Omental fat pad (tissue), 4 donors: ENCODE results near the gene PIGH. TPM values are rescaled to one million over a fixed set of nuclear protein-coding genes. Genes with fewer than 3 reads are reported as not detected.
"Not testable (repeated sequence)": the region's sequence is repeated elsewhere in the genome, so short reads cannot be mapped to it uniquely, and the experiment has no call there.

Experiments
- ATAC-seq: fragments of 150-250 bp; one replicate; pipeline ENCODE4 v1.9.1; 2016; ENCODE audit warnings: mild to moderate bottlenecking, moderate library complexity; ENCODE audit not compliant: low FRiP score
- DNase-seq: peaks from one replicate; pipeline ENCODE4 v3.0.0-alpha.2; 2019; ENCODE audit warnings: low spot score
- total RNA-seq, 4 donors: library from RNA; depleted of rRNA; stranded (reverse); fragments of >200 nt; gene quantifications; one replicate each; pipeline ENCODE4 v1.1.0, GENCODE V29; 2016
- TF ChIP-seq, protein P1 (sequence below), 3 donors: fragments of 450-650 bp; IDR thresholded peaks; one replicate each; pipeline ENCODE4 v1.5.1; 2016 to 2017; ENCODE audit warnings: antibody characterized with exemption in 3 of 3, mild to moderate bottlenecking in 3 of 3, moderate library complexity in 2 of 3

The PIGH gene
- total RNA-seq, 4 donors from 2014 or later: 16.0 to 27.7 (median 24.9) TPM

DNA sequence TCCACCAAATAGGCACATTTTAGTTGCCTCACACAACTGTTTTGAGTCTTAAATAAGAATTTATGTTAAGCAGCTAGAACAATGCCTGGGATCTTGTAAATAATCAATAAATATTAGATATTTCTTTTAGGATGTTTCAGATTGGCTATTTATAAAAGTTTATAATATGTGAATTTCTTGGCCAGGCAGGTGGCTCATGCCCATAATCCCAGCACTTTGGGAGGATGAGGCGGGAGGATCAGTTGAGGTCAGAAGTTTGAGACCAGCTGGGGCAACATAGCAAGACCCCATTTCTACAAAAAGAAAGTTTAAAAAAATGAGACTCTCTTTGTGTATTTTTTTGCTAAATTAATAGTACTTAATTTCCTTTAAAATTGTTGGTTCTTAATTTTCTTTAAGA is 41.4 kb upstream of the PIGH start:
- TF ChIP-seq, protein P1, sequence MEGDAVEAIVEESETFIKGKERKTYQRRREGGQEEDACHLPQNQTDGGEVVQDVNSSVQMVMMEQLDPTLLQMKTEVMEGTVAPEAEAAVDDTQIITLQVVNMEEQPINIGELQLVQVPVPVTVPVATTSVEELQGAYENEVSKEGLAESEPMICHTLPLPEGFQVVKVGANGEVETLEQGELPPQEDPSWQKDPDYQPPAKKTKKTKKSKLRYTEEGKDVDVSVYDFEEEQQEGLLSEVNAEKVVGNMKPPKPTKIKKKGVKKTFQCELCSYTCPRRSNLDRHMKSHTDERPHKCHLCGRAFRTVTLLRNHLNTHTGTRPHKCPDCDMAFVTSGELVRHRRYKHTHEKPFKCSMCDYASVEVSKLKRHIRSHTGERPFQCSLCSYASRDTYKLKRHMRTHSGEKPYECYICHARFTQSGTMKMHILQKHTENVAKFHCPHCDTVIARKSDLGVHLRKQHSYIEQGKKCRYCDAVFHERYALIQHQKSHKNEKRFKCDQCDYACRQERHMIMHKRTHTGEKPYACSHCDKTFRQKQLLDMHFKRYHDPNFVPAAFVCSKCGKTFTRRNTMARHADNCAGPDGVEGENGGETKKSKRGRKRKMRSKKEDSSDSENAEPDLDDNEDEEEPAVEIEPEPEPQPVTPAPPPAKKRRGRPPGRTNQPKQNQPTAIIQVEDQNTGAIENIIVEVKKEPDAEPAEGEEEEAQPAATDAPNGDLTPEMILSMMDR (IDR thresholded peaks at IDR 0.05): no peak
- ATAC-seq: no peak
- DNase-seq: no peak

DNA sequence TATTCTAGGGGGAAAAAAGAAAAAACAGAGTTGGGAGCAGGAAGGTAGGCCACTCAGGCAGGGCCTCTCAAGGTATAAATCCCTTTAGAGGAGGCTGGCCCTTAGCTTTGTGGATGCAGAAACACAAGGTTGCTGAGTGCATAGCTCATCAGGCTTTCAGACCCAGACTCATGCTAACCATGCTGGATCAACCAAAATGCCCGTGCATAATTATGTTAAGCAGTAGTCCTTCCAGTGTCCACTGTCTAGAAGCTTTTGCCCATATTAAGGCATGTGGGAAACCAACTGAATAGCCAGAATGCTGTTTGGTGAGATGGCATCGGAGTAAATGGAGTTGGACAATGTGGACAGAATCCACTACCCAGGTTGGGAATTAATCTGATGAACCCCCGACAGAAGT is 38.6 kb upstream of the PIGH start:
- DNase-seq: no peak
- ATAC-seq: no peak
- TF ChIP-seq, protein P1 (IDR thresholded peaks at IDR 0.05): no peak

DNA sequence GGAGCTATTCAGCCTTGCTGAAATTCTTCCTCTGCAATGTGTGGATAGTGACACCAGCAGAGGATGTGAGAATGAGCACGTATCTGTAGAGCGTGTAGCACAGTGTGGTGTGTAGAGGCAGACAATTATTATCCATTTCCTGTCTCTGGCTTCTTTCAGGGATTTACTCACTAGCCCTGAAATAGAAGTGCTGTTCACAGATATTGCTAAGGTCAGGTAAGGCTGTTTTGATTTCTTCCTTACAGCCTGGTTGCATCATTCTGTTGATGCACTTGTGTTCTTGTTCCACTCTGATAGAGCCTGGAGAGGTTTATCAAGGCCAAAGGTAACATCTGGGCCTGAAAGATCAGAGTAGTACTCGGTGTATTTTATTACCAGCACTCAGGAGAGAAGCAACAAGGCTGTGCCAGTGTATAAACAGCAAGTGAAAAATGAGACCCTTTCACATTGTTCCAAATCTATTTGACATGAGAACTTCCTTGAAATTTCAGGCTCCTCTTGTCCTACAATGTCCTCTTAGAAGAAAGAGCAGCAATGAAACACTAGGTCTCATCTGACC is 36.4 kb upstream of the PIGH start:
- DNase-seq (no peak), ATAC-seq (no peak)
- TF ChIP-seq, protein P1 (IDR thresholded peaks at IDR 0.05): no peak

DNA sequence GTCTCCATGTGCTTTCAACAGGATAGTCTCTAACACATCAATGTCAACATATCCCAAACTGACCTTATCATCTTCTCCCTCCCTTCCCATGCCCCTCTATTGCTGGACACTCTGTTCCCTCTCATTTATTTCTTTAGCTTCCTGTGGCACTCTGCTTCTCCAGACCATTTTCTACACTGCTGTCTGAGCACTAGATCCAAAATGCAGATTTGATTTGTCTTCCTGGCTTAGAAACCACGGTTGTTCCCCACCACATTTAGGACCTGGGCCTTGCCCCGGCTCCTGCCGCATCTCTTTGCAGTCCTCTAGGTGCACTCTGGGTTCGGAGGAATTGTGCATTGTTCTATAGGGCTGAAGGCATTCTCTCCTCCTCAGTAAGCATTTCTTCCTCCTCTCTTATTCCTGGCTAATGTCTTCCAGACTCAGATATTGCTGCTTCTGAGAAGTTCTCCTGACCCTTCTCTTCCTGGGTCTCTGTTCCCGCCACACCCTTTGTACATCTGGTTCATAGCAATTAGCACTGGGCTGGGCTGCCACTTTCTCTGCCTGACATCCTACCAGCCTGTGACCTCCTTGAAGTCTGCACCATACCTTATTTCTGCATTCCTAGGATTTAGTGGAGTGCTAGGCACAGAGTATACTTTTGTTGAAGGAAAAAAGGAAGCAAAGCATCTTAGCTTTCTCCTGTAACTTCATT is 33.5 kb upstream of the PIGH start:
- ATAC-seq: no peak
- DNase-seq: no peak
- TF ChIP-seq, protein P1 (IDR thresholded peaks at IDR 0.05): no peak

DNA sequence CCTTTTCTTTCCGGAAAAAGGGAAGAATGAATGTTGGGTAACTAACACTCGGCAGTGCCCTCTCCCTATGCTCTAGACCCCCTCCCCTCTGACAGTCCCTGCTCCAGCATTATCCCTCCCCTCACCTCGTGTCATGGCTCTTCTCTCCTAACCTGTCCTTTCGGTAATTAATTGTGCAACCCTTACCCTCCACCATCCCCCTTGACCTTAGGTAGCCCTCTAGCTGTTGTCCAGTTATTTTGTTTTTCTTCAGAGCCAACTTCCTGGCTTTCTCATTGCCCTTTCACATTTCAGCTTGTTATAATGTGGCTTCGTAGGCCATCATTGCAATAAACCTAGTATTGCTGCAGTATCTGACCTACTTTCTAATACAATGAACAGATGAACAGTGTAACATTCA is 30.9 kb upstream of the PIGH start:
- no peak for ATAC-seq

DNA sequence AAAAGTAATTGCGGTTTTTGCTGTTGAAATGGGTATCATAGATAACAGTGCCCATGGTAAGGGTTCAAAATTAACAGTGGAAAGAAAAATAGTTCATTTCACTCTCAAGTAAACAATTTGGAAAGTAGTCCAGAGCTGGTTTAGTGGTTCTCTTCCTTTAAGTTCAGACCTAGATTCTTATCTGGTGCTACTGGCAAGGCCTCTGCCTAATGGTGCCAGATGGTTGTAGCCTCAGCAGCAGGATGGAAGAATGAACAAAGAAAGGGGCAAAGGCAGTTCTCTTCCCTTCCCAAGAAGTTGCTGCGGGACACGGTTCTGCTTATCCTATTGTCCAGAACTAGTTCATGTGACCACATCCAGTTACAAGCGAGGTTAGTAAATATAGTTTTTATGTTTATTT is 30.1 kb upstream of the PIGH start:
- TF ChIP-seq, protein P1 (IDR thresholded peaks at IDR 0.05): no peak
- ATAC-seq (no peak), DNase-seq (no peak)

More for the DNA sequence above, 30.9 kb upstream of the PIGH start:
- TF ChIP-seq, protein P1 (IDR thresholded peaks at IDR 0.05): no peak
- DNase-seq: no peak

DNA sequence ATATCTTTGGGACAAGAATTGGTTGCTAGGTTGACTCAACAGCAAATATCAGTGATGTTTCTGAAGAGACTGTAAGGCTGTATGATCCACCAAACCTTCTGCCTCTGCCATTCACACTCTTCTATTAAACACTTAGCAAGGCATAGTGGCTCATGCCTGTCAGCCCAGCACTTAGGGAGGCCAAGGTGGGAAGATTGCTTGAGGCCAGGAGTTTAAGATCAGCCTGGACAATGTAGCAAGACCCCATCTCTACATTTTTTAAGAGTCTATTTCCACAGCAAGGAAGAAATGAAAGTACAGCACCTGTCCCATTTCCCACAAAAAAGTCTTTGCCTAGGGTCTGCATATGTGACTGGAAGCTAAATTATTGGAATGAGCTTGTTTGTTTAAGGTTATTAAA is 27.5 kb upstream of the PIGH start:
- no peak for ATAC-seq
- TF ChIP-seq, protein P1 (IDR thresholded peaks at IDR 0.05): no peak
- DNase-seq: no peak

DNA sequence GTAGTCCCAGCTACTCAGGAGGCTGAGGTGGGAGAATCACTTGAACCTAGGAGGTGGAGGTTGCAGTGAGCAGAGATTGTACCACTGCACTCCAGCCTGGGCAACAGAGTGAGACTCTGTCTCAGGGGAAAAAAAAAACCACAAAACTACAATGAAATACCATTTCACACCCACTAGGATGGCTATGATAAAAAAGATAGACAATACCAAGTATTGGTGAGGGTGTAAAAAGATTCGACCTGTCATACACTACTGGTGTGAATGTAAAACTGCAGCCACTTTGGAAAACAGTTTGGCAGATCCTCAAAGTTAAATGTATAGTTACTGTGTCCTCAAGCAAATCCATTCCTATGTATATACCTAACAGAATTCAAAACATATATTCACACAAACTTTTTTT is 26.1 kb upstream of the PIGH start:
- ATAC-seq, DNase-seq: not testable (repeated sequence)
